Upper lobe of left lung (tissue), 4 donors: ENCODE data around the gene FOXA3.

Experiments used
- CTCF ChIP-seq, 6 experiments: fragments of 450-650 bp in 4 of 6; fragments of 200-600 bp in 2 of 6; sonication (generic) in 2 of 6; IDR thresholded peaks; one replicate each; pipeline ENCODE4 v1.5.1; 2016 to 2019; ENCODE audit warnings: antibody characterized with exemption in 6 of 6
- POLR2A ChIP-seq, 4 donors: fragments of 450-650 bp; IDR thresholded peaks; one replicate each; pipeline ENCODE4 v1.5.1; 2016 to 2017; ENCODE audit warnings: antibody characterized with exemption in 4 of 4, mild to moderate bottlenecking in 2 of 4

GRCh38 chr19:45826934-45827333 lies 37.2 kb upstream of the FOXA3 start:
- no peak for TF ChIP-seq CTCF (IDR thresholded peaks at IDR 0.05)
- TF ChIP-seq POLR2A (IDR thresholded peaks at IDR 0.05) = no peak
